ENCODE measurements around the gene RXRA.

RXRA gene

DNA sequence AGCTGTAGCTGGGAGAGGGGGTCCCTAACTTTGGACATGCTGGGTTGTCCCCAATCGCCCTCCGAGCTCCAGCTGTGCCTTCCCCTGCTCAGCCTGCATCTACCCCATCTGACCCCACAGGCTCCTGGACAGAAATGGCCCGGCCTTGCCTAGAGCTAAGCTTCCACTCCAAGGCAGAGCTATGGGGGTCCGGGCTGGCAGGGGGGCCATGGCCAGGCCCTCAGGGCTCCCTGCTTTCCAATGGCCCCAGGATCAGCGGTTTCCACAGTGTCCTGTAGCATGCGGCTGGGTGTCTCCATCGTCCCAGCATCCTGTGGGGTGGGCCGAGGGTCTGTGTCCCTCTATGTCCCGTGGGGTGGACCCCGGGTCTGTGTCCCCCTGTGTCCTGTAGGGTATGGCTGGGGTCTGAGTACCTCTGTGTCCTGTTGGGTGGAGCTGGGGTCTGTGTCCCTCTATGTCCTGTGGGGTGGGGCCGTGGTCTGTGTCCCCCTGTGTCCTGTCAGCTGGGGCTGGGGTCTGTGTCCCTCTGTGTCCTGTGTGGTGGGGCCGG, 130.6 kb downstream of the RXRA start:
- FAIRE-seq: no peak

DNA sequence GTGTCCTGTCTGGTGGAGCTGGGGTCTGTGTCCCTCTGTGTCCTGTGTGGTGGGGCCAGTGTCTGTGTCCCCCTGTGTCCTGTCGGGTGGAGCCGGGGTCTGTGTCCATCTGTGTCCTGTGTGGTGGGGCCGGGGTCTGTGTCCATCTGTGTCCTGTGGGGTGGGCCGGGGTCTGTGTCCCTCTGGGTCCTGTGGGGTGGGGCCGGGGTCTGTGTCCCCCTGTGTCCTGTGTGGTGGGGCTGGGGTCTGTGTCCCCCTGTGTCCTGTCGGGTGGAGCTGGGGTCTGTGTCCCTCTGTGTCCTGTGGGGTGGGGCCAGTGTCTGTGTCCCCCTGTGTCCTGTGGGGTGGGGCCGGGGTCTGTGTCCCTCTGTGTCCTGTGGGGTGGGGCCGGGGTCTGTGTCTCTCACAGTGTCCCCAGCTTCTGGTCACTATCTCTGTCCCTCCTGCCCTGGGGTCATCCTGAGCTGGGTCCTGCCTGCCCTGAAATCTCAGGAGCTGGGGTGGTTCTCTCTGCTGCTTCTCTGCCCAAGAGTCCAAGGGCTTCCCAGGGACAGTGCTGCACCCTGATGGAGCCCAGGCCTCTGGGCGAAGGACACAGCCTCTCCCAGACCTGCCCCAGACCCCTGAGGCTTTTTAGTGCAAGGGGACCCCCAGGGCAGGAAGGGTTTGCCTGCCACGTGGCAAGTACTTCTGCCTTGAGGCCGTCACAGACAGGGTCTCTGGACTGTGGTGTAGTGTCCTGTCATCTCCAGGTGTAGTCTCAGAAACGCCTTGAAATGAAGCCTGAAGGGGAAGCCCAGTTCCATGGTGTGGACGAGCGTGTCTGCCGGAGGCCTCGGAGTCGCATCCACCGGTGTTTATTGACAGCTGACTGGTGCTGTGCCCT, 131.3 kb downstream of the RXRA start:
- FAIRE-seq: no peak

DNA sequence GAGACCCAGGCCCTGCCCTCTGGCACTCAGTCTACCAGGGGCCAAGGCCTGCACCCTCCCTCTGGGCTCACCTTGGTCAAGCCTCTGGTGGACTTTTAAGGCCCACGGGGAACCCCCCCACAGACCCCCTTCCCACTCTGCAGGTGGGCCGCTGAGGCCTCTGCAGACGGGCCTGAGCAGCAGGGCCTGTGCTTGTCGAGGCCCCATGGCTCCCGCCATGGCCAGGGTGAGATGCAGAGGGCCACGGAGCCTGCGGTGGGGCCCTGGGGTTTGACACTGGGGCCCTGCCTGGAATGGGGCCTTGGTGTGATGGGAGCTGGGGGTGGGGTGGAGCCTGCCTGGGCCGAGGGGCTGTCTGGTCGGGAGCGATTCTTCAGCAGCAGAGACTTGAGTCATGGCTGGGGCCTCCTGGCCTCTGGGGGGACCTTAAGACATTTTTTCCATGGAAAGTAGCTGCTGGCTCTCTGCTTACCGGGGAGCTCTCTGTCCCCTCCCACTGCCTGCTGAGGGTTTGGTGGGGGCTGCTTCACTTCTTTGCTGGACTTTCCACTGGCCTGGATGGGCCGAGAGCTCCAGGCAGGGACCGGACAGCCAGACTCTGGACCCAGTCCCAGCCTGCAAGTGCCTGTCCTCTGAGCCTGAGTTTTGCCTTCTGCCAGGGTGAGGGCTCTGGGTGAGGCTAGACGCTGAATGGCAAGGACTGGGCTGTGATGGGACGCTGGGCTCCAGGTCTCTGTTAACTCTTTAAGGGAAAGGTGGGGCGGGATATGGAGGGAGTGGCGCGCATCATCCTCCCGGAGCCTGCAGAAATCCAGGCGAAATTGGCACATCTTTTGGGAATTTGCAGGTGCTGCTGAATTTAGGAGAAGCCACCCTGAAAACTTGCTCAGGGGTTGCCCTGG, 132.2 kb downstream of the RXRA start:
- FAIRE-seq: no peak

DNA sequence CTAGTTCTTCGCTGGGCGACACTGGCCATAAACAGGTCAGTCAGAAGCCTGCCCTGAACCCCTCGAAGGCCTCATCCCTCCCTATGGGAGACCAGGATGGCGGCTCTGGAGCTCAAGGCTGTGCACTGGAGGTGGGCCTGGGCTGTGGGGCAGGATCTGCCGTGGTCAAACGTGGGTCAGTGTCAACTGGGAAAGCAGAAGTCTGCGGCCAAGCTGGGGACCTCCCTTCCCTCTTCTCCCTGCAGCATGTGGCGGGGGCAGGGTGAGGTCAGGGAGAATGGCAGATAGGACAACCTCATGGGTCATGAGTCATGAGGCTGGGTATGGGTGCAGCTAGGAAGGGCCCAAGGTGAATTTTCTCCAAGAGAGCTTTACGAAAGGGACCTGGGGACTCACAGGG, 132.9 kb downstream of the RXRA start:
- FAIRE-seq: no peak

DNA sequence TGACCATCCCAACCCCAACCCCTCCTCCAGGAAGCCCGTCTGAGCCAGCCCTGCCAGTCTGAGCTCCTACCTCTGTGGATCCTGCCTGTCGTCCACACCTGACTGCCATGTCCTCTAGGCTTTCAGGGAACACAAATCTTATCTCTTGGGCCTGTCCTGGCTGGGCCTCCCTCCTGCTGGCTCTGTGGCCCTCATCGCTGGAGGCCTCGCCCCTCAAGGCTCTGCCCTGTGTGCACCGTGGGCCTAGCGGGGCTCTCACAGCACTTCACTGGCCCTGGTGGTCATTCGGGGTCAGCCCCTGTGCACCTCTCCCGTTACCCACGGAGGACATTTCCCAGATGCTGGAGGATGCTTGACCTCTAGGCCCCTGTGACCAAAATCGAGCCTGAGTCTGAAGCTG, 133.3 kb downstream of the RXRA start:
- FAIRE-seq: no peak

DNA sequence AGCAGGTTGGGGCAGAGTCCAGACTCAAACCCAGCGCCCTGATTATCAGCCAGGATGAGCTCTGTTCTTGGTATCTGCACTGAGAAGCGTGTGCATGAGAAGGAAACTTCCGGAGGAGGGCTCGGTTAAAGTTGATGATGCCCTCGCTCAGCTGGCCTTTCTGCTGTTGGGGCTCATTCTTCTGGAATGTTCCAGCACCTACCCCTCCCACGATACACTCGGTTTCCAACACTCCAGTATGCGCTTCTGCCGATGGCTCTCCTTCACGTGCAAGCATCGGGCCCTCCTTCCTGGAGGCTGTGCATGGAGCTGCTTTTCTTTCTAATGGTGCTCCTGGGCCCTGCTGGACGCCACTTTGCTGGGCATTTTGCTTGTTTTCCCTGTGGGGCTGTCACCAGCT, 134.0 kb downstream of the RXRA start:
- FAIRE-seq: no peak

DNA sequence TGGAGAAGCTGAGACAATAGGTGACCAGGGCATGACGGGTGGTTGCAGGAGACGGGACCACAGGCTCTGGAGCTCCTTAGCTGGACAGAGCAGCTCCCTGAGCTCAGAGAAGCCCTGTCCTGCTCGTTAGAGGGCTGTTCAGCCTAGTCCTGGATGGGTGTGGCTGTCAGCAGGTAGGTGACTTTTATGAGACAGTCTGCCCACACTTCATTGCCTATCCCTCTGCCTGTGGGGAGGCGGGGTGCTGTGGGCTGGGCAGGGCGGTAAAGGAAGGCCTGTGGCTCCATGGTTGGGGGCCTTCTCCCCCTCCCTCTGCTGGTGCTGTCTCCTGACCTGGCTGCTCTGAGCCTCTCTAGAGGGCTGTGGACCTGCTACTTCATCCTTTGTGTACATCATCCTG, 134.6 kb downstream of the RXRA start:
- FAIRE-seq: no peak

DNA sequence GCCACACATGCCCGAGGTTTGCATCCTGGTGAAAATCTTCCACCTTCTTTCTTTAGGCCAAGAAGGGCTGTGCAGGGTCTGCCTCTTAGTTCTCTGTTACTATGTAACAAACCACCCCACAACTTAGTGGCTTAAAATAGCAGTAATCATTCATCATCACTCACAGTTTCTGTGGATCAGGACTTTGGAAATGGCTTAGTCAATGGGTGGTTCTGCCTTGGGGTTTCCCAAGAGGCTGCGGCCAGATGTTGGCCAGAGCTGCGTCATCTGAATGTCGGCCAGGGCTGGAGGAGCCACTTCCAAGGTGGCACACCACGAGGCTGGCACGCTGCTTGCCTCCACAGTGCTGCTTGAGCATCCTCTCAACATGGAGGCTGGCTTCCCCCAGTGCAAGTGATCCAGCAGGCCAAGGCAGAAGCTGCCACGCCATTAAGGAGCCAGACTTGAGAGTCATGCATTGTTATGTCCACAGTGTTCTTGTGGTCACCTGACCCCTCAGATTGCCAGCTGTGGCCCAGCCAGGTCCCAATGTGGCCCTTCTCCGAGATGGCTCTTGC, 135.2 kb downstream of the RXRA start:
- FAIRE-seq: no peak

DNA sequence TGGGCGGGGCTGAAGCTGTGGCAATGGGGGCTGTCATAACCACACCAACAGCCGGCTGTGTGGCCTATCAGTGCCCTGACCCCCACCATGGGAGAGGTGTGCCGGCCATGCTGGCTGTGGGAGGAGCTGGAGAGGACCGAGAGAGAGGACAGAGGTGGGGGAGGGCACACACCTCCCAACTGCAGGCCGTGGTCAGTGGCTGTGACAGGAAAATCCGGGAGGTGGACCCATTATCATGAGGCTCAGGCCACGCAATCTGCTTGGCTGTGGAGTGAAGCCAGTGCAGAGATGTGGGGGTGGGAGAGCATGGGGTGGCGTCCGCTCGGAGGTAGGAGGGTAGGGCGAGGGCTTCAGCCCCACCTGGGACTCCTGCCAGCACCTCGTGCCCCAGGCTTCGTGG, 136.1 kb downstream of the RXRA start:
- no peak for FAIRE-seq

DNA sequence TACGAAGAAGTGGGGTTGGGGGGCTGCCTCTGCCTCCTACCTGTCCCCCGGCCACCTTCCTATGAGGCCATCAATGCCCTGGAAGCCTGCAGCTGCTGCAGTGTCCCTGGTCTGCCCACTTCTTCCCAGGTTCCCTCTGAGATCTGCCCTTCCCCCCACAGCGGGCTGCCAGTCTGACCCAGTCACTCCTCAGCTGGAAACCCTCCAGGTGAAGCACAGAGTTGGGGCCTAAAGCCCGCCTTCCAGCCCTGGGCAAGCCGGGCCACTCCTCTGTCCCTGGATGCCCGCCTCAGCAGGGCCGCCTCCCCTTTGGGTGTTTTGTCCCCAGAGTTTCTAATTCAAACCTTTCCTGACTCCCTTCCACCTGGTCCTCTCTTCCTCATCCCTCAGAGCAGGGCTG, 137.0 kb downstream of the RXRA start:
- no peak for FAIRE-seq

DNA sequence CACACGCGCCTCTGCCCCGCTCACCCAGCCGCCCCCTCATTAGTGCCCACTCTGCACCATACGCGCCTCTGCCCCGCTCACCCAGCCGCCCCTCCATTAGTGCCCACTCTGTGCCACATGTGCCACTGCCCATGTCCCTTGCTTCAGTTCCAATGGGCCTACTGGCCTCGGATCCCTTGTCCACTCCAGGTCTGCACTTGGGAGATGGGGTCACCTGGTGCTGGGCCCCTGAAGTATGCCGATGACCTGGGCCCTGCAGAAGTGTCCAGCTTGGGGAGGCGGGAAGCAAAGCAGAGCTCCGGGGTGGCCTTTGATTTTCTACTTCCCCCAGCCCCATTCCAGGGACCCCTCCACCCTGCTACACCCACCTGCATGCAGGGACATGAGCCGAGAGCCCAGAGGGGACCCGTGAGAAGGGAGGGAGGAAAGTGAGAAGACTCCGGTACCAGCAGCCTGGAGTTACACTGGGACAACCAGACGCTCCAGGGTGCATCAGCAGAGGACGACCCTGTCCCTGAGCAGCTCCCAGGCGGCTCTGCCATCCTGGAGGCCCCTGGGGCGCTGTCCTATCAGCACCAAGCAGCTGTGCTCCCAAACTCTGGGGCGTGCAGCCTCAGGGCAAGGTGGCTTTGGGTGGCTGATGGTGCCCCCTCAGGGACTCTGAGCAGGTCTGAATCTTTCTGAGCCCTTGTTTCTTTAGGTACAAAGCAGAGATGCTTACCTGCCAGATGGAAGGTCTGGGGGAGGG, 140.8 kb downstream of the RXRA start:
- FAIRE-seq: no peak

DNA sequence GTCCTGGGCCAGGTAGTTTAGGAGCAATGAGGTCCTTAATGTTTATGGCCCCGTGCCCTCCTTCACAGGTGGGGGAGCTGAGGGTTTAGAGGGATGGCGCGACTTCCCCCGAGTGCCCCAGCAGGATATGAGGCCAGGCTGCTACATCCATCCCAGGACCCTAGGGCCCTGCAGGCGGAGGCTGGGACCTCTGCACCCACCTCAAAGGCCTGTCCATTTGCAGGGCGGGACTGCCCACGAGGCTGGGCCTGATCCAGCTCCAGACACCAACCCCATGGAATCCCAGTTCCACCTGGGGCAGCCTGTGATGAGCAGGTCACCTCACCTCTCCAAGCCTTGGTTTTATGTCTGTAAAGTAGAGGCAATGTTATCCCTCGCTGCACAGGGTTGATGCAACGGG, 142.1 kb downstream of the RXRA start:
- no peak for FAIRE-seq

DNA sequence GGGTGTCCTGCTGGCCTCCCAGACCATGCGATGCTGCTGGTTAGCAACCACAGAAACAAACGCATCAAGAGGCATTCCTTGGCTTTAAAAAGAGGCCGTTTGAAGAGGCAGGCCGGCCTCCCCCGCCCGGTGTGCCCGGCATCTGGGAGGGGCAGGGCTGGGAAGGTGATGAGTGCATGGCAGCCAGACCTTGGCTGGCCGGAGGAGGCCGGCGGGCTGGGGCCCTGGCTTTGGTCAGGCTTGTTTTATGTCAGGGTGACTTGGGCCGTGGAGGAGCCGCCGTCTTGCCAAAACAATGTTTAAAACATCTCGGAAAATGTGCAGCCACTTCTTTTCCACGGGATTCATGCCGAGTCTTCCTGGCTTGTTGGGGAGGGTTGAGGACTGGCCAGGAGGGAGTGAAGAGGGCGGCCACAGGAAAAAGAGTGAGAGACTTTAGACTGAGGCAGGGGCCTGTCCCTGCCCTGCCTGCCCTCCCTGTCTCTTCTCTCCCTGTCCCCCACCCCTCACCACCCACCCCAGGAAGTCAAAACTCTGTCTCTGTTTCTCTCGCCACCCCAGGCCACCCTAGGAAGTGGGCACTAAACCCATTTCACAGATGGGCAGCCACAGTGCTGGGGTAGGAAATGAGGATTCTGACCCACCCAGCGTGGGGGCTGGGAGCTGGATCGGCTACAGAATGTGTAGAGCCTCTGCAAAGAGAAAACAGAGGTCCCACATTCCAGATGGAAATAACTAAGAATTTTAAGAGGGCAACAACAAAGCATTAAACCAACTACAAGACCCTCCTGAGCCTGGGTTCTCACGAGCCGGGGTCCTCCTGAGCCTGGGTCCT, 143.0 kb downstream of the RXRA start:
- FAIRE-seq: no peak

DNA sequence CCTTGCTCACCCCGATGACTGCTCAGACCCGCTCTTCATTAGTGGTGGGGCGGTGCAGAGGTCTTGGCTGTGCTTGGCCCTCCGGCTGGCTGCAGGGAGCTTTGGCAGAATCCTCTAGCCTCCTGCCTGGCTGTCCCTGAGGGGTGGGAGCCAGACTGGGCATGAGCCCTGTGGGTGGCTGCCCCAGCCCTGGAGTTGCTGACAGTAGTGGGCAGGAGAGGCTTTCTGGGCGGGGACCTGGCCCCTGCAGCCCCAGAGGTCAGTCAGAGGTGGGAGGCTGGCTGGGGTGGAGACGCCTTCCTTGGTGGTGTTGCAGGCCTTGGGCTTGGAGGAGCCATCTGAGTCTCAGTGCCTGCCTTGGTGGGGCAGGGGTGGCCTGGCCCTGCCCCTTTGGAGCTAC, 146.0 kb downstream of the RXRA start:
- no peak for FAIRE-seq

DNA sequence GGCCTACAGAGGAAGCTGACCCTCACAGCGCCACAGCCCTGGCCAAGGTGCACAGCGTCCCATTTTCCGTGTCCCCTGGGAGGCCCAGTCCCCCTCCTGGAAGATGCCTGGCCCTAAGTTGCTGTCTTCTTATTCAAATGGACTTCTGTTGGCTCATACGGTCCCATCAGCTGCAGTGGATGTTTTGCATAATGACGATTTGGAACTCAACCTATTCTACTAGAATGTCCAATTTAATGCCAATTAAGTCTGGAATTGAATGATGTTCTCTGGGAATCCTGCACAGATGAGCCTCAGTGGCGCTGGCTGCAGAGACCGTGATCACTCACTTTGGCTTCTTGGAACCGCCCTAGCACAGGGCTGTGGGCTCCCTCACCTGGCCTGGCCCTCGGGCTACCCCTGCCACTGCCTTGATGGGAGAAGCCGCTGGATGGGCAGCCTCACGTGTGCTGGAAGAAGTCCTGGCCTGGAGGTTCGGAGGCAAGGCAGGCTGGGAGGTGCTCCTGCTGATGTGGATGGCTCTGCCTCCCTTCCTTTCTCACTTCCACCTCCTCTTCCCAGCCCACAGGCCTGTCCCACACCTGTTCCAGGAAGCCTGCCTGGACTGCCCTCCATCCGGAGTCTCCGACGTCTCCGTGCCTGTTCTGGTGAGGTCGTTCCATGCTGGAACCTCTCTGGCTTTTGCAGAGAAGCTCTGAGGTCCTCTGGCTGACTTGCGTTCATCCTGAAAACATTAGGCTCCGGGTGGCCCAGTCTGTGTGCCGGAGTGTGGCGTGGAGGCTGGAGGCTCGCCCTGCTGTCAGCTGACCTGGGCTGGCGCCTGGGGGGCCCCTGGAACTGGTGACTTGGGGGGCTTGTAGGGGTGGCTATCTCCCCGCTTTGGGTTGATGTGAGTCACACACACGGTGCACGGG, 147.1 kb downstream of the RXRA start:
- FAIRE-seq: no peak

DNA sequence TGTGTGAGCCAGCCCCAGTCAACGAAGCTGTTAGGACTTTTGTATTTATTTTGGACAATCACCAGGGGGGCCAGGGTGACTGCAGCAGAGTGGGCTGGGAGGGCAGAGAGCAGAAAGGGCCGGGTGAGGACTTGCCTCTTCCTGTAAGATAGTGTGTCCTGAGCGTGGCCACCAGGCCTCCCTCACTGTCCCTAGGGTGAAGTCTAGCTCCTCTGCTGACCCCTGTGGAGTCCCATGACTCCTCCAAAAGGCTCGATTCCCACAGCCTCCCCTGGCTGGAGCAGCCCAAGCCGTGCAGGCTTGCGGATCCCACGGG, 147.8 kb downstream of the RXRA start:
- FAIRE-seq: no peak

DNA sequence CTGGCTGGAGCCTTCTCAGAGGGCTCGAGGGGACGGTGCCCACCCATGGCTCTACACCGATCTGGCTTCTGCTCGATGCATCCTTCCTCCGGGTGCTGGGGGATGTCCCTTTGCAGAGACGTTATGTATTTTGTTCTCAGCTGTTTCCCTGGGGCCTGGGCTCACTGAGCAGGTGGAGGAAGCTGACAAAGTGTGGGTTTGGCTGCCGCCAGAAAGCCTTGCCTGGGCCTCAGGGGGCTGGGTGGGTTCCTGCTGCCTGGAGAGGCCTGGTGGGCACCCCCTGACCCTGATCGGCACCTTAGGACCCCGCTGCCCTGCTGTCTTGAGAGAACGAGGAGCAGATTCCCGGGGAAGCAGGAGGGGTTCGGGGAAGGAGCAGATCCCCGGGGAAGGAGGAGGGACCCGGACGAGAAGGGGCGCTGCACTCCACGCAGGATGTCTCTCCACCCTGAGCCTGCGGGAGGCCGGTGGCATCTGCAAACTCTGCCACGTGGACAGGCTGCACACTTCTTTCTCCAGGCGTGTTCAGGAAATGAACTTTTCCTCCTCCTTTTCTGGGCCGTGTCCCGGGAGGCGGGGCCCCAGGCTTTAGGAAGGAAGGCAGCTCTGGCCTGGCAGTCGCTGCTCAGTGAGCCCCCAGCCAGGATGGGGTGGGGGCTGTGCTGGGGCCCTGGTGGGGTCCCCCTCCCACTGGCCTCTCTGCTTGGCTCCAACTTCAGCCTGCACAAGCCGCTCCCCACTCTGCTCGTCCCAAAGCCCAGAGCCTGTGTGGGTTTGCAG, 148.9 kb downstream of the RXRA start:
- no peak for FAIRE-seq

DNA sequence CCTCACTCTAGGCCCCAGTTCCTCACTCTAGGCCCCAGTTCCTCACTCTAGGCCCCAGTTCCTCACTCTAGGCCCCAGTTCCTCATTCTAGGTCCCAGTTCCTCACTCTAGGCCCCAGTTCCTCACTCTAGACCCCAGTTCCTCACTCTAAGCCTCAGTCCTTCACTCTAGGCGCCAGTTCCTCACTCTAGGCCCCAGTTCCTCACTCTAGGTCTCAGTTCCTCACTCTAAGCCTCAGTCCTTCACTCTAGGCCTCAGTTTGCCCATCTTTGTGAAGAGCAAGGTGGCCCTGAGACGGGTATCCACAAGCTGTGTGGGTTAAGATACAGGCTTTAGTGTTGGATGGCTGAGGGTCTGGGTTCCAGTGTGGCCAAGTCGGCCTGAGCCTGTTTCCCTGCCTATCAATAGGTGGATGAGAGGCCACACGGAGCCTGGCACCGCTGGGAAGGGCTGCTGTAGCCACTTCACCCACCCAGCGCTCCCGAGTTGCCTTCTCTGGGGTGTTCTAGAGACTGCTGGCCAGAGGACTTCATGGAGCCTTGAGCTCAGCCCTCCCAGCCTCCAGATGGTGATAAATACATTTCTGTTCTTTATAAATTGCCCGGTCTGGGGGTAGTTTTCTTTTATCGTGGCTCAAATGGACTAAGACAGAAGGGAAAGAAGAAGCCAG, 150.2 kb downstream of the RXRA start:
- FAIRE-seq: no peak

DNA sequence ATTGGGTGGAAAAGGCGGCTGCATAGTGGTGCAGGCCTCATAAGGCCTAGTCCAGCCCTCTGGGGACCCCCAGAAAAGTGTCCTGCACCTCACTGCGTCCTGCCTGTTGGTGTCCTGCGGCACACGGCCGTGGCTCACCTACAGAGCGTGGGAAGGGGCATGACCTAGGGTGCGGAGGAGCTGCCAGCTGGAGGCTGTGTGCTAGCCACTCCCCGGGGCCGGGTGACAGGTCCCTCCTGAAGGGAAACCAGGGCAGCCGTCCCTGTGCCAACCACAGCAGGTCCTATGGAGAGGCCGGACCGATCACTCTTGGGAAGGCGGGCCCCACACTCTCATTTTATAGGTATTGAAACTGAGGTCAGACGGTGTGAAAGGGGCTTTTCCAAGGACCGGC, 150.7 kb downstream of the RXRA start:
- FAIRE-seq: no peak
